ENCODE data around the gene IGF2.

The IGF2 gene

DNA sequence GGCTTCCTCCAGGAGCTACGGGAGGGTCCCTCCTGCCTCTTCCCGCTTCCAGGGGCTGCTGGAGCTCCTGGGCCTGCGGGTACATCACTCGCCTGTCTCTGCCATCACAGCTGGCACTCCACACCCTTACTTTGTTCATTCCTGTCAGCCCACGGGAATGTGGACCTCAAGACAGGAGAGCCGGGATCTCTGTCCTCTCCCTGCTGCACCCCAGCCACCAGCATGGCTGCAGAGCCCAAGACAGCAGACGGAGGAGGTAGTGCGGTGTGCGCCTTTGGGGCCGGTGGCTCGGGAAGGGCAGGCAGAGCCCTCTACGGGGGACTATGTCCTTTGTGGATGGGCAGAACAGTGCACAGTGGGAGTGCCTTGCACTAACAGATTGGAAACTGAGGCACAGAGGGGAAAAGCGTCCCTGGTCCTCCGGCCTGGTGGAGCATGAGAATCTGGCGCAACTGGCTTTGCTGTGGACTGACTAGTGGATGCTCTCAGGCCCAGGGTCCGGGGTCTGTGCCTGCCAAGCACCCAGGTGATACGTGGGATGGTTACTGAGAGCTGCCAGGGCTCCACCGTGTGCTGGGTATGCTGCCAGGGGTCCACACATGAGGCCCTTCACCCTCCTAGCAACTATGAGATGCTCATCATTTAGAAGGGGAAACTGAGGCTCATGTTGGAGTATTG lies 47.3 kb downstream of the IGF2 start:
- no peak for DNase-seq (ENCODE audit: low spot score)

GRCh38 chr11:2091112-2091746 lies 48.0 kb downstream of the IGF2 start:
- DNase-seq (ENCODE audit: low spot score): no peak

DNA sequence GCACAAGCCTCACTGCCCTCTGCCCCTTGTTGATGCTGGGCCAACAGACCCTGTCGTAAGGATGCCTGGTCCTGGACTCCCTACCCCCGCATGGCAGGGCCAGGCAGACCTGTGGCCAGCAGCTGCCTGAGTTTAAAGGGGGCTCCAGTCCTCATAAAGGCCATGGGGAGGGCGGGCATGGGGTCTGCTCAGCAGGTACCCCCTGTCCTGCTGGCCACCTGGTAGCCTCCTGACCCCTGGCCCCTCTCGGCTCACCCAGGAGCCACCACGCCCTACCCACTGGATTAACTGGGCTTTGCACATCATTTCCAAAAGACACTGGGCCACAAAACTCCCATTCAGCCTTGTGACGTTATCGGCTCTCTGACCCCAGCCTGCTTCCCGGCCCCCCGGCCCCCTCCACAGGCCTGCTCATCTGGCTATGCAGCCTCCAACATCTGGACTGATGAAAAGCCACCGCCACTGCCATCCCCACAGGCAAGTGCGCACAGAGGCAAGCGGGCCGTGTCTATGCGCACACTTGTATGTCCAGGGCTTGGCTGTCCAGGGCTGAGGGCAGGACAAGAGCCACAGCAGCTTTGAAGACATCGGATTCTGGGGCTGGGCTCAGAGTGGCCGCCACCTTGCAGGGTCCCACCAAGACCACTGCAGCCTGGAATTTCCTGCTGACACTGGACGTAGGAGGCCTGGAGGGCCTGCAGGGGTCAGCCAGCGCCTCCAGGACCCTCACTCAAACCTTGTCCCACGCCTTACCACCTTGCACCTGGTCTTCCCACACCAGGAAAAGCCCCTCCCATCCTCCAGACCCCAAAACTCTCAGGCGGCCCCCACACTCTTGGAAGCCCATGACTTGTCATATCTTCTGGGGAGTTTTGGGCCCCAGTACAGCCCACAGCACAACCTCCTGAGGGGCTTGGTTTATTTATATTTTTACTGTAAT lies 48.7 kb downstream of the IGF2 start:
- no peak for DNase-seq (ENCODE audit: low spot score)

DNA sequence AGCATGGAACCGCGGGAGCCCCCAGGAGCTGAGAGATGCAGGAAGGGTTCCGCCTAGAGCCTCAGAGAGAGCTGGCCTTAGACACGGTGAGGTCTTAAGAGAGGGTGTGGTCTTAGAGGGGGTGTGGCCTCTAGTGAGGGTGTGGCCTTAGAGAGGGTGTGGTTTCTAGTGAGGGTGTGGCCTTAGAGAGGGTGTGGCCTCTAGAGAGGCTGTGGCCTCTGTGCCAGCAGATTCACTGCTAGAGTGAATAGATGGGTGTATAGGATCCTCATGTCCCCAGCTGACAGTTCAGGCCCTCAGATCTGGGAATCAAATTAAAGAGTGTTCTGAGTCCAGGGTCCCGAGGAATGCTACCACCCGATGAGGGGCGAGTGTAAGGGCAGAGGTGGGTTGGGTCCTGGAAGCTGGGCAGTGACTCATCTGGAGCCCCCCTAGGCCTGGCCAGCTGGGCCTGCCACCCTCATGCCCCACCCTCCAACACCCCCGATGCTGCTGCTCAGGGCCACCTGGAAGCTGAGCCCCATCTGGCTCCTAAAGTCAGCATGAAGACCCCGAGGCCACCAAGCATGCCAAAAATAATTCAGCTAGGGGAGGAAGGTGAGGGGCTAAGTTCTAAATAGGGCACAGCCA lies 49.5 kb downstream of the IGF2 start:
- DNase-seq (ENCODE audit: low spot score): peak; percentile 87

GRCh38 chr11:2088746-2089535 lies 50.2 kb downstream of the IGF2 start:
- peak; percentile 50 for DNase-seq (ENCODE audit: low spot score)

DNA sequence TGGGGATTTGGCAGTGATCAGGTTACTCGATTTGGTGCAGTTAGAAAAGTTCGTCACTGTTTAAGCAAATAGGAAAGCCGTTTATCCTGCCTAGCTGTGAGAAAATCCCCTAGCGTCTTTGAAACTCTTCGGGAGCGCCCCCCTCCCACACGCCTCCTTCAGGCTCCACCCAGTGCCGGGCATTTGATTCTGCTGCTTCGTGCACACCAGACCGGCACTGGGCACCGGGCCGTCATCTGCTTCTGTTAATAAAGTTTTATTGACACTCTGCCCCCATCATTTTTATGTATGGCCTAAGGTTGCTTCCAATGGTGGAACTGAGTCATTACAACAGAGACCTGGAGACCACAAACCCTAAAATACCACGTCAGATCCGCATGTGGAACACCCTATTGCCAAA lies 50.9 kb downstream of the IGF2 start:
- no peak for DNase-seq (ENCODE audit: low spot score)

GRCh38 chr11:2086239-2087040 lies 52.7 kb downstream of the IGF2 start:
- DNase-seq (ENCODE audit: low spot score): no peak

GRCh38 chr11:2085251-2086066 lies 53.7 kb downstream of the IGF2 start:
- DNase-seq (ENCODE audit: low spot score): no peak

DNA sequence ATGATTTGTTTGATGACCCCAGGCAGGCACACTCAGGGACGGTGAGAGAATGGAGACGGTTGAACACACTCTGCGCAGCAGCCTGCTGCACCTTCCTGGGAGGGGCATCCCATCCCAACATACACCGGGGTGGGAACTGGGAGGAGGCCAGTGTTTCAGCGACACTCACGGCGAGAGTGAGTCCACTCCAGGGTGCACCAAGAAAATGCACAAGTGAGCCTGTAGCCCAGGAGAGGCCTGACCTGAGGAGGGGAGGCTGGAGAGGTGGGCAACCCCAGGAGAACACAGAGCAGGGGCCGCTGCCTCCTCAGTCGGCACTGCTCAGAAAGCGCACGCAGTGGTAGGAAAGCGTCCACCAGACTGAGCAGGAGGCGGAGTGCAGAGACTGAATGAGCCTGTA lies 54.5 kb downstream of the IGF2 start:
- DNase-seq (ENCODE audit: low spot score): no peak
